Measurements from ENCODE around the gene KCNAB2.

KCNAB2 gene

DNA sequence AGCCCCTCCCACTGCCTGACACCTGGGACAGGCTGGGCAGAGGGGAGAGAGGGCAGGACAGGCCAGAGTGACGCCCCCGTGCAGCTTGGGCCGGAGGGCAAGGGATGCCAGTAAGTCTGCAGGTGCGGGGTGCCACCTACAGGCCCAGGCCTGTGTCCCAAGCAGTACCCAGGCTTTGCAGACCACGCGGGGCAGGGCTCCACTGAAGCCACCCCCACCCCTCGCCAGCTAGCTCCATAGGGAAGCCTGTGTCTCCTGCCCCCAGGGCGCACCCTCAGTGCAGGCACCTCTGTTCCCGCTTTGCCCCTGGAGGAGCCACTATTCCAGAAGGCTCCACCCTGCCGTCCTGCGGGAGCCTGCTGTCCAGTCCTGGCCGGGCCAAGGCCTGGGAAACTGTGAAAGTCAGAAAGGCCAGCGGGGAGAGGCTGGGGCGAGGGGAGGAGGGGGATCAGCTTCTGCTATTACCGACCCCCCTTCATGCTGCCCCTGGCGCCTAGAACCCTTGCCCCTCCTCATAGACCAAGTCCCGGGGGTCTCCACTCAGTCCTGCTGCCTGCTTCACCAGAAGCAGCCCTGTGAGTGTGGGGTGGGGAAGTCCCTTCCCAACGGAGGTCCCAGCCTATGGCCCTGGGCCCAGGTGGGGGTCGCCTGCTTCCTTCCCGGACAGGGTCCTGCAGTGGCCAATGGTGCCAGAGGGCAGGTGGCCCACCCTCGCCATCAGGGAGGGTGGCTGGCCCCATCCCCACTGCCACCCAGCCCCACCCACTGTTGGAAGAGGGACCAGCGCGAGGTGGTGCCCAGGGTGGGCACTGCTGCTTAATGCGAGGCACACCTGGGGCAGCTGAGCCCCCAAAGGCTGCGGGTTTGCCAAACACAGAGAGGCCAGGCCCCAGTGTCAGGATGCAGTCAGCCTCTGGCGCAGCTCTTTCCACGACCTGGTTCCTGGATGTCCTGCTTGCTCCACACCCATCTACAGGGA is 54.4 kb downstream of the KCNAB2 start:
- FAIRE-seq, result no peak

DNA sequence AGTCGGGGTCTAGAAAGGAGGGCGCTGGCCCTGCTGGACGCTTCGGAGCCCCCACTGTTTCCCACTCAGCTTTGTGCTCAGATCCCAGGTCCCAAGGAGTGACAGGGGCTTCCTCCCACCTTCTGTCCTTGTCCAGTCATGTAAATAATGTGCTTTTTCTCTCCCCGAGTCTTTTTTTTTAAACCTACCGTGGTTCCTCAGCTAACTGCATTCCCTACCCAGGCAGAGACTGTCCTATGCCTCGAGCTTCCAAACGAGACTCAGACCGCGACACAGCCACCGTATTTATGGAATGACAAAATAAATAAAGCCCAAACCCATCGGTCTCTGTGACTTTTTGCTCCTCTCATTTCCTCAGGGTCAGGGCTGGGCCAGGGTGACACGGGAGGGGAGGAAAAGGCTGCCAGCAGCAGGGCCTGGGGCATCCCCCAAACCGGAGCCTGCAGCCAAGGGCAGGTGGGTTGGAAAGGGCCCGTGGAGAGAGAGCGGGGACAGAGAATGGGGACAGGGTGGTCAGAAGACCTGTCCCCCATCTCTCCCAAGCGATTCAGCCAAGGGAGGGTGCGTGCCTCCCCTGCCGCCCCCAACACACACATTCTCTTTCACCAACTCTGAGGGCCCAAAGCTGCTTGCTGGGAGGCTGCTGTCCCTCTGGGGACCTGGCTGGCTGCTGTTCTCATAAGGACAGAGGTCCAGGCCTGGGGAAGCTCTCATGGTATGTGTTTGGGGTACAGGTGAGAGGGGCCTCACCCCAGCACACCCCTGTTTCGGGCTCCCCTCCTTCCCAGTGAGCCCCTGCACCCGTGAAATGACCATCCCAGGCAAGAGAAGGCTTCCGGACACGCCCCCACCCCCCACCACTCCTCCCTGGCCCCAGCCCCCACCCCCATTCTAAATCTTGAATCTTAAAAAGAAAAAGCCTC is 55.4 kb downstream of the KCNAB2 start:
- no peak for FAIRE-seq

DNA sequence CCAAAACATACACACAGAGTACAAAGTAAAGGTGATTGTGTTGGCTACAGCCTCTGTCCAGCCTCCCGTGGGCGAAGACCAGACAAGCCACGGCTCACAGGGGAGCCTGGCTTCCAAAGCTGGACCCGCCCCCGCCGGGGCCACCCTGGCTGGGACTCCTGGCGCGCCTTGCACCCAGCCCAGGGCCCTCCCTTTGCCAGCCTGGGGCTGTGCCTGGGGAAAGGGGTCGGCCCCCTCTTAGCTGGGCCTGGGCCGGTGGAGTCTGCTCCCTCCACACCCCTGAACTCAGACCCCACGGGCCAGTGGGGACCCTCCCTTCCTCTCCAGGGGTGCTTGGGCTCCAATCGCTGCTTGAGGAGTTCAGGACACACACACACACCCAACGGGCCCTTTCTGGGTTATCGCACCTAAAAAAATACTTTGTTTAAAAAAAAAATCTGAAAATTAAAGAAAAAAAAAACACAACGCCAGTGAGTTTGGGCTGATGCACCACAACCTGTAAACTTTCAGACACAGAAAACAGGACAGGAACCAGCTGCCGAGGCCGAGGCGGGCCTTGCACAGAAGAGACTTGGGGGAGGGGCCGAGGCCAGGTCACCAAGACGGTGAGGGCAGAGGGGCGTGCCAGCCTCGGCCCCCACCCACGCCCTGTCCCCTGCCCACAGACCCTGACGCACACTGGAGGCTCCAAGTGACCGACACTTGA is 56.3 kb downstream of the KCNAB2 start:
- no peak for FAIRE-seq

DNA sequence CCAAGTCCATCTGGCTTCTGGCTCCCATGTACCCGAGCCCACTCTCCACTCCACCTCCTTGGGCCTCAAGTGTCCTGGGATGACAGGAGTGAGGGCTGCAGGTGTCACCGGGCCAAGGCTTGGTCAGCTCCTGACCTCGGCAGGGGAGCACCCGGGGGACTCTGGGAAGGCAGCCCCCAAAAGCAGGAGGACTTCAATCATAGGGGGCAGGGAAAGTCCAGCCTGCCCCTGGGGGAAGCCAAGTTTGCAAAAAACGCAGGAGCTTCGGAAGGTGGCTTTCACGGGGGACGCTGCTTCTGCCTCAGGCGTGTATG is 56.8 kb downstream of the KCNAB2 start:
- FAIRE-seq, result no peak

DNA sequence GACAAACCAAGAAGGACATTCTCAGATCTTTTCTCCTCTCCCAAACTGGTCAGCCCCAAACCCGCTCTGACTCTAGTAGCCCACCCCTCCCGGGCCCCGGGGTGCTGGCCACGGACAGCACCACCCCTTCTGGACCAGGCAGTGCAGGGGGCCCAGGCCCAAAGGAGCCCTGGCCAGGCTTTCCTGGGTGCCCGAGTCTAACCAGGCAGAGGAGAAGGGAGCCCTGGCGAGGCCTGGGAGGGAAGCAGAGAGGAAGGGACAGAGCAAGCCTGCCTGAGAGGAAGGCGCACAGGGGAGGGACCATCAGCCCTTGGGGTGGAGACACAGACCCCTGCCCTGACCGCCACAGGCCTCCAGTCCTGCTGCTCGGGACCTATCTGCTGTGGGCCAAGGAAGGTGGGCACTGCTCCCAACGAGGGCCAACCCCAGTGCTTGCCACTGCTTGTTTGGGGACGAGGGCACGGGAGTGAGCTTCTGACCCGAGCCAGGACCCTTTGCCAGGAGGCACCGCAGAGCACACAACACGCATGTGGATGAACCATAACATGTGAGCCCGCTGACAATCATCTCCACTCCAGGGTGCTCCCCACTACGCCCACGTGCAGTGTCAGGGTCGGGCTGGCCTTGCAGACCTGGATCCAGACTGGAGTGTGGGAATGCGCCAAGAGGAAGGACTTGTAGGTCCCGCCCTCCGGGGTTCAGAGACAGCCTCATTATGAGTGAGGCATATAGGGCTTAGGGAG is 57.6 kb downstream of the KCNAB2 start:
- no peak for FAIRE-seq

DNA sequence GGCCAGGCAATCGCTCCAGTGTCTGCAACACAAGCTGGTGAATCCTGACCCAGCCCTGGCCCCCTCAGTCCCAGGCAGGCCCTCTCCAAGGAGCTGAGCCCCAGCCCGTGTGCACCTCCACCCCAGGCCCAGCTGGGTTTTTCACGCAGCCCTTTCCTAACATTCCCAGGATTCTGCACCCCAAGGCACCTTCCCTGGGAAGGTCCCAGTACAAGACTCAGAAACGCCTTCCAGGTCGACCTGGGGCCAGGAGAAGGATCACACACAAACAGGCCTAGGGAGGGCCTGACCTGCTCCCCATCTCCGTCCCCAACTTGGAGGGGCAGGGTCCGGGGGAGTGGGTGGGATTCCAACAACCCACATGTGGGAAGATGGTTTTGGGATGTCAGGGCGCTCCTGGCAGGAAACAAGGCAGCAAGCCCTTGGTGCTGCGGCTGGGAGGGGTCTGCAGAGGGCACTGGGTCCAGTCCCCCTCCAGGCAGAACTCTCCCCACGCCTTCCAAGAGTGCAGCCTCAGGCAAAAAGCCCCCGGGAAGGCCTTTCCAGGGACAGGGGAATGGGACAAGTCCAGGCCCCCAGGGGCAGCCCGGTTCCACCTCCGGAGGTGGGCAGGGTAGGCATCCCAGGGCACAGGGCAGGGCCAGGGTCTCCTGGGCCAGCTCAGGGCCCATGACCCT is 58.3 kb downstream of the KCNAB2 start:
- FAIRE-seq, result no peak

DNA sequence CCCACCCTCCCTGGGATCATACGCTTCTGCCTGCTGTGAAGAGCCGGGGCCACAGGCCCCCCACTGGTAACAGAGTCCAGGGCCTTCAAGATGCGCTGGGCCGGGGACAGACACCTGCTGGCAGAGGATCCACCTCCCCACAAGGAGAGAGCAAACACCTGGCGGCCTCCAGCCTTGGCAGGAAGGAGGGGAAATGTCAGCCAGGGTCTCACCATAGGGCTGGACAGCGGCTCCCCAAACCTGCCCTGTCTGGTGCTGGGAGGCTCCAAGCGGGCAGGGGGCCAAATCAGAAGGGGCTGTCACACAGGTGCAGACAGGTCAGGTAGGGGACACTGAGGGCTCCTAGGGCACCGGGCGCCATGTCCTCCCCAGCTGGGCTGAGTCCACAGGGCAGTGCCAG is 58.9 kb downstream of the KCNAB2 start:
- FAIRE-seq, result no peak

DNA sequence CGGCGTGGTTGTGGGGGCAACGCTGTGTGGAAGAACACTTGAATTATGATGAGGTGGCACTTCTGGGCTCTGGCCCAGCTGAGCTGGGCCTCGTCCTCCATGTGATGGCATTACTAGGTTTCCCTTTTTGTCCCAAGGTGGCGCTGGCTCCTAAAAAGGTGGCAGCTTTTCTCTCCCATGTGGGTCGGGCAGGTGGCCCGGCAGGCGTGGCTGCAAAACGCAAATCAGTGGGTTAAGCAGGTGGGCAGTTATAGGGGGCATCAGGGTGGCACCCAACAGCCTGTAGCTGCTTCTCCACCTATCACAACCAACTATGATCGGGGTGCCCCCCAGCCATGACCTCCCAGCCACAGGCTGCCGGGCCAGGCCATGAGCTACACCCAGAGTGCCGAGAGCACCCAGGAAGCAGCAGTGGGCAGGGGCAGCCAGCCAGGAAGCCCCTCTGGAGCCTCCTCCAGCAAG is 59.6 kb downstream of the KCNAB2 start:
- no peak for FAIRE-seq

DNA sequence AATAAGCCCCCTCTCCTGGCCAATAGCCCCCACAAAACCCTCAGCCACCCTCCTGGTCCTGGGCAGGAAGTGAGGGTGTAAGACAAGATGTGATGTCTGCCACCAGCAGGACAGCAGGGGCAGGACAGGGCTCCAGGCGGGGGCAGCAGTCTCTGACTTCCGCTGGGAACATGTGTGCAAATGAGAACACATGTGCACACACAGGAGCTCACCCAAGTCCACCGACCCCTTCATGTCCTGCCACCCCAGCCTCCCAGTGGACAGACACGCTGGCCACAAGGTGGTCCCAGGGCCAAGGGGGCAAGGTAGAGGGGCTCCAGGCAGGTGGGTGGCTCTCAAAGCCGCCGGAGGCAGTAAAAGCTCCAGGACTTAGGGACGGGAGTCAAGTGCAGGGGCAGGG is 60.1 kb downstream of the KCNAB2 start:
- FAIRE-seq, result no peak

DNA sequence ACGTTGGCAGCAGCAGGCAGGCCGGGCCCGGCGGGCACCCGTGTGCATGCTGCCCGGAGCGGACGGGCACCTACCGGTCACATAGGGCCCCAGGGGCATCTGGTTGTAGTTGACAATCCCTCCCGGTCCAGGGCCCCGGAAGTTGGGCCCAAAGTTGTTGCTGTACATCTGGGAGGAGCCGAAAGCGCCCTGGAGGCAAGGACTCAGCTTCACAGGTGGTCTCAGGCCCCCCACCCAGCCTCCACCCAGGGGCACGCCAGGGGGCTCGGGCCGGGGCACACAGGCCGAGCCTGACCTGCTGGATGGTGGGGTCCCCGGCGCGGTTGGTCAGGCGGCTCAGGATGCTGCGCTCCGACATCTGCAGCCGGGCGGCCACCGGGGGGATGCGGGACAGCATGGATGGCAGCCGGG is 60.6 kb downstream of the KCNAB2 start:
- FAIRE-seq, result no peak

DNA sequence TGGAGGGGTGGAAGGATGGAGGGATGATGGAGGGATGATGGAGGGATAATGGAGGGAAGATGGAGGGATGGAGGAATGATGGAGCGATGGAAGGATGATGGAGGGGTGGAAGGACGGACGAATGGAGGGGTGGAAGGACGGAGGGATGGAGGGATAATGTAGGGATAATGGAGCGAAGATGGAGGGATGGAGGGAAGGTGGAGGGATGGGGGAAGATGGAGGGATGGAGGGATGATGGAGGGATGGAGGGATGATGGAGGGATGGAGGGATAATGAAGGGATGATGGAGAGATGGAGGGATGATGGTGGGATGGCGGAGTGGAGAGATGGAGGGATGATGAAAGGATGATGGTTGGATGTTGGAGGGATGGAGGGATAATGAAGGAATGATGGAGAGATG is 61.3 kb downstream of the KCNAB2 start:
- FAIRE-seq, result no peak

DNA sequence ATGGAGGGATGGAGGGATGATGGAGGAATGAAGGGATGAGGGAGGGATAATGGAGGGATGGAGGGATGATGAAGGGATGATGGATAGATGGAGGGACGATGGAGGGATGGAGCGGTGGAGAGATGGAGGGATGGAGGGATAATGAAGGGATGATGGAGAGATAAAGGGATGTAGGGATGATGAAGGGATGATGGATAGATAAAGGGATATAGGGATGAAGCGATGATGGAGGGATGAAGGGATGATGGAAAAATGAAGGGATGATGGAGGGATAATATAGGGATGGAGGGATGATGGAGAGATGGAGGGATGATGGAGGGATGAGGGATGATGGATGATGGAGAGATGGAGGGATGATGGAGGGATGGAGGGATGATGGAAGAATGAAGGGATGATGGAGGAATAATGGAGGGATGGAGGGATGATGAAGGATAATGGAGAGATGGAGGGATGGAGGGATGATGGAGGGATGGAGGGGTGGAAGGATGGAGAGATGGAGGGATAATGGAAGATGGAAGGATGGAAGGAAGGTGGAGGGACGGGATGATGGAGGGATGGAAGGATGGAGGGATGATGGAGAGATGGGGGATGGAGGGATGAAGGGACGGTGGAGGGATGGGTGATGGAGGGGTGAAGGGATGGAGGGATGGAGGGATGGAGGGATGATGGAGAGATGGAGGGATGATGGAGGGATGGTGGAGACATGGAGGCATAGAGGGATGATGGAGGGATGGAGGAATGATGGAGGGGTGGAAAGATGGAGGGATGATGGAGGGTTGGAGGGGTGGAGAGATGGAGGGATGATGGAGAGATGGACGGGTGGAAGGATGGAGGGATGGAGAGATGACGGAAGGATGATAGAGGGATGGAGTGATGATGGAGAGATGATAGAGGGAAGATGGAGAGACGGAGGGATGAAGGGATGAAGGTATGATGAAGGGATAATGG is 62.0 kb downstream of the KCNAB2 start:
- FAIRE-seq, result no peak

DNA sequence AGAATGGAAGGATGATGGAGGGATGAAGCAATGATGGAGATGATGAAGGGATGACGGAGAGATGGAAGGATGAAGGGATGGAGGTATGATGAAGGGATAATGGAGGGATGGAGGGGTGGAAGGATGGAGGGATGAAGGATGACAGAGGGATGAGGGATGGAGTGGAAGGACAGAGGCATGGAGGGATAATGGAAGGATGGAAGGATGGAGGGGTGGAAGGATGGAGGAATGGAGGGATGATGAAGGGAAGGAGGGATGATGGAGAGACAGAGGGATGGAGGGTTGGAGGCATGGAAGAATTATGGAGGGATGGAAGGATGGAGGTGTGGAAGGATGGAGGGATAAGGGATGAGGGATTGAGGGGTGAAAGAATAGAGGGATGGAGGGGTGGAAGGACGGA is 62.8 kb downstream of the KCNAB2 start:
- FAIRE-seq, result no peak

DNA sequence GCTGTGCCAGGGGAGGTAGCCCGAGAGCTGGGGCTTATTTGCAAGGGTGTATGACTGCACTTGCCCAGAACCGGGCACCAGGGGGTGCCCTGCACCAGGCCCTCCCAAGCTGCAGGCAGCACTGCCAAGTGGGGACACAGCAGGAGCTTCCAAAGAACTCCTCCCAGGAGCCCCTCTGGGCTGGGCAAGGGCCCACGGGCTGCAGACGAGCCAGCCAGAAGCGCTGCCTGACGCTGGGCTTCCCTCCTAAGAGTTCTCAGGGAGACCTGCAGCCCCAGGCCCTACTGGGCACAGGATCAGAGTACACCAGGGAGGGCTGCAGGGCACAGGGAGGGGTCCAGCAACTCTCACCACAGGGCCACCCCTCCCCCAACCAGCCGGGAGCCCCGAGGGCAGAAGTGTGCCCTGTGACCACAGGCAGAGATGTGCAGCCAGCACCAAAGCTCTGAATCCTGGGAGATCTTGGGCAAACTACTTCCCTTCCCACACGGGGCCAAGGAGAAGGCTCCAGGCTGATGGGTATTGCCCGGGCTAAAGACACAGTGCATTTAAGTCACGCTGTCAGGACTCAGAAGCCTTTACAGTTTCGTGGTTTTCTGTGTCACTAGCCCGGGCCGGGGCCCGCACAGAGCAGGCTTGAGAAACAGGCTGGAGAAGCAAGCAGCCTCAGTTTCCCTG is 63.4 kb downstream of the KCNAB2 start:
- no peak for FAIRE-seq

DNA sequence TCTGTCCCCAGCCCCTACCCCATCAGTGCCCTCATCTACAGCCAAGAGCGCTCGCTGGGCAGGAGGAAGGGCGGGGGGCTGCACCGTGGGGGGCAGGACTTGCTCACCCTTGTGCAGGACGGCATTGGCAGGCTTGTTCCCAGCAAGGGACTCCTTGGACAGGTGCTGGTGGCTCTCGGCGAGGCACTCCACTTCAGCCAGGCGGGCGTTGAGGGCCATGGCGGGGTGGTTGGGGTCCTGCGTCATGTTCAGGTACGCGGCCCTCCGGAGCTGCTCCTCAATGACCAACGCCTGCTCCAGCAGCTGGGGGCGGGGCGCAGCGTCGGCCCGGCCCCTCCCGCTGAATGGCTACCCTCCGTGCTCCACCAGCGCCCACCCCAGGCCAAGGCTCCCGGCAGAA is 64.0 kb downstream of the KCNAB2 start:
- FAIRE-seq, result no peak

DNA sequence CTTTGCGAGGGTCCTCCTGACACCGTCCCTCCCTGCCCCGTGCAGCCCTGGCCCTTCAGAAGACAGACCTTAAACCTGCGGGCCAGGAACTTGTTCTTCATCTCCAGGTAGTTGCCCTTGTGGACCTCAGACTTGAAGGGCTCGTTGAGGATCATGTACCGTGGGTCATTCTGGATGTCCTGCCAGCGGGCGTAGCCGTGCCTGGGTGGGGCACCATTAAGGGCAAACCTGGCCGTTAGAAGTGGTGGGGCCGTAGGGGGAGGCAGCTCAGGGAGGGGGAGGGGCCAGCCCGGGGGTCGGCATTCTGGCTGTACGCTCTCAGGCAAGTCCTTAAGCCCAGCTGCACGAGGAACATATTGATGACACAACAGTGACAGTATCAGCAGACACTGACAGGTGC is 64.6 kb downstream of the KCNAB2 start:
- no peak for FAIRE-seq

DNA sequence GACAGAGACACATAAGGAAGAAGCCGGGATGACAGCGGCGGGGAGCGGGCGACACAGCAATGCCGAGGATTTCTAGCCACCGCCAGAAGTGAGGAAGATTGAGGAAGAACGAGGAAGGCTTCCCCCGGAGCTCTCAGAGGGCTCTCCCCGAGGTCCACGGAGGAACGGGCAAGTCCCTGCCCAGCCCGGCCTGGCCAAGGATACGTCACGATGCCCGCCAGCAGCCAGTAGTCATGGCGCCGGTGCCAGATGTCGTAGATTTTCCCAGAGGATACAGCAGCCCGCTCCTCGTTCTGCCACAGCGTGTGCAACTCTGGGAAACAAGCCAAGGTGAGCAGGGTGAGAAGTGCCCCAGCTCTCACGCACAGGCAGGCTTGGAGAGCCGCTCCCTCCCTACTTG is 65.9 kb downstream of the KCNAB2 start:
- no peak for FAIRE-seq

DNA sequence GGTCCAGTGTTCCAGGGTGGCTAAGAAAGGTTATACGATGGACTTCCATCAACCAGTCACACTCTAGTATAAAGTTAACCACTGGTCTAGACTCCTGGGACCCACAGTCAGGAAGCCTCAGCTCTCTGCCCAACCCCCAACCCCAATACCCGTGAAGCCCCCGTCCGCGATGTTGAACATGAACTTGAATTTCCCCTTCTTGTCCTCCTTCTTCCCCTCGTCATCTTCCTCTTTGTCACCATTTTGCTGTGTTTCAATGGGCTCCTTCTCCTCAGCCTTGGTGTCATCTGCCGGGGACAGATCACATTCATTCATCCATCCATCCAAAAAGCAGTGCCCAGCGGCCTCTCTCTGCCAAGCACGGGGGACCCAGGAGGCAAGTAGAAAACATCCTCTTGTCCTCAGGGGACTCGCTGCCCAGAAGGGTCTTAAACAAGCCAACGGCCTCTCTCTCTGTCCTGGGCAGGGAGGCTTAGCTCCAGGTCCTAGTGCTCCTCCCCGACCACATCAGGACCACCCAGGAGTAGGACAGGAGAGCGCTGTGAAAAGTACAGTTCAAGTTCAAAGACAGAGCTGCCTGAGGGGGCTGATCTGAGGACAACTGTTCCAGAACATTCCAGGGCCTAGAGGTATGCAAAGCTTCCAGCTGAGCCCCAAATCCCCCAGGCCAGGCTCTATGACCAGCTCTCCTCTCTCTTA is 66.5 kb downstream of the KCNAB2 start:
- FAIRE-seq, result no peak

DNA sequence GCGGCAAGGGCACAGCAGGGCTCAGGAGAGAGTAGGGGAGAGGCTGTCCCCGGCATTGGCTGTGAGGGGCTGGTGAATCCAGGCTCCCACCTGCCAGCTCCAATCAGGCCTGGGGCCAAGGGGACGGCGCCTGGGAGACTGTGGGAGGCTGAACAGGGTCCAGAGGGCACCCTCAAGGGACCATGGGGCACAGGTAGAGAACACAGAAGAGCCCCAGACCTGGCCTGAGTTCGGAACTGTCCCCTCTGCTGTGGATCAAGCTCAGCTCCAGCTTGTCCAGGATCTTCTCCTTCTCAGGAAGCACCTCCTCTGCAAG is 67.0 kb downstream of the KCNAB2 start:
- FAIRE-seq, result no peak

All from colon (tissue), 2 donors.